B cell (primary cell): ENCODE results near the gene NOTUM.
A peak's percentile ranks its signal among the peaks of the same experiment; 100 is the strongest.

Experiments used
- CTCF ChIP-seq: fragments of 200-600 bp; IDR thresholded peaks from one replicate; pipeline ENCODE4 v1.8.0; 2022; ENCODE audit warnings: antibody characterized with exemption, mild to moderate bottlenecking
- EZH2 ChIP-seq: IDR thresholded peaks from 2 replicates; pipeline ENCODE4 v1.6.1; 2012; ENCODE audit warnings: borderline replicate concordance, low read depth, mild to moderate bottlenecking, moderate library complexity, low read length; ENCODE audit not compliant: insufficient read depth, poor library complexity, severe bottlenecking

DNA sequence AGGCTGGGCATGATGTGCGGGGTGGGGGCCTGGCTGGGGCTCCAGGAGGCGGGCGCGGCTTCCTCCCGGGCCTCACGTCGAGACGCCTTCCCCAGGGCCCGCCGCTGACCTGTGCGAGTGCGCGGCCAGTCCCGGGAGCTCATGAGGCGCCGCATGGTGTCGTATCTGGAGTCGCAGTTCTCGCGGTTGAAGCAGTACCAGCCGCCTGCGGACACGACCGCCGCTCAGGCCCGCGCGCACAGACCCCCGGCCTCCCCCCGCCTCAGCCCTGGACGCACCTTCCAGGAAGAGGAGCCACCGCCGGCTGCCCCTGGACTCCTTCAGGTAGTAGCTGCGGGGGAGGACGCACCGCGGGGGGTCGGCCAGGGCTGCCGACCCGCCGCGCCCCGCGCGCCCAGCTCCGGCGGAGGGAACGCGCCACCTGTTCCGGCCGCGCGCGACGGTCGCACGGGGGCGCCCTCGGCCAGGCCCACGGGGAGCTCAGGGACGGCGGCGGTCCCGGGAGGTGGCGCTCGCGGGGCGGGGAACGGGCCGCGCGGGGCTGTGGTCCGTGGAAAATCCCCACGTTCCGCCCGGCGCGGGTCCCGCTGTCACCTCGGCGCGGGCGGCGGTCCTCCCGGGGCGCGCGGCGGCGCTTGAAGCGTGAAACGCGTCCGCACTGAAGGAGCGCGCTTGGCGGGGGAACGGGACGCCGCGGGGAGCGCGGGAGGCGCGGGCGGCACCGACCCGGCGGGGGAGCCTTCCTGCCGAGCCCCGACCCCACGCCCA is 1.4 kb downstream of the NOTUM start:
- TF ChIP-seq CTCF (peak; percentile 86), EZH2 (no peak)
